HG03439 (cell line): ENCODE results near the gene PRKCZ.

ENCODE experiments used
- ATAC-seq: cut with Tn5 transposase; IDR thresholded peaks from one replicate; pipeline ENCODE4 v1.9.1; 2021; ENCODE audit warnings: mild to moderate bottlenecking, moderate library complexity; ENCODE audit not compliant: unreplicated experiment

Gene PRKCZ

DNA sequence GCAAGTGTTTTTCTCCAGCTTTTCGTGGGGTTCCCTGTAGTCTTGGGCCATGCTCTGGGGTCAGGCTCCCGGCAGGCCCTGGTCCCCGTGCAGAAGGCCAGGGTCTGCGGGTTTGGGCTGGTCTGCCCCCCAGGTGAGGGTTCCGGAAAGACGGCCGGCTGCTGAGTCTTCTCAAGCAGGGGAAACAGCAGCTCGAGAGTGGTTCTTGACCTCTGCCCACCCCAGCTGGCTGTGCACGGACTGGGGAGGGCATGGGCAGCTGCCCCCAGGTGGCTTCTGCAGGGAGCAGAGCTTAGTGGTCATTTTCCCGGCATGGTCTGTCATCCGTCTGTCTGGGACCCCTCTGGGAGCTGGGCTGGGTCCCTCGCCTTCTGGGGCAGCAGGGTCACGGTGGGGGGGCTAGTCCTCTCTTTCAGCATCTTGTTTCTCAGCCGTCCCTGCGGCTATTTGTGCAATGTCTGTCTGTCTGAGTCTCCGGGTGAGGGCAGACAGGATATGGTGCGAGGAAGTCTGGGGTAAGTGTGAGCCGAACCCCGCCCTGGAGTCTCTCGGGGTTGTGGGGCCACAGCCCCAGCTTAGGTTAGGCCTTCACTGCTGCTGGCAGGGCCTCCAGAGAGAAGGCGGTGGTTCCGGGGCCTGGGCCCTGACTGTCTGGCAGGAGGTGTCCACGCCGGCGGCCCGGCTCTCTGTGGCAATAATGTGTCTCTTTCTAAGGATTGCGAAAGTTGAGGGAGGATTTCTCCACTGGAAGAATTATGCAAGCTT lies 184.0 kb downstream of the PRKCZ start:
- ATAC-seq, result no peak

GRCh38 chr1:2234762-2235113 lies 184.5 kb downstream of the PRKCZ start:
- ATAC-seq, result no peak
